Measurements from ENCODE around the gene COQ8B. TPM values are rescaled to one million over a fixed set of nuclear protein-coding genes. Genes with fewer than 3 reads are reported as not detected.
A peak's percentile ranks its signal among the peaks of the same experiment; 100 is the strongest.

COQ8B gene
- total RNA-seq, 2 experiments from 2014 or later: 21.5 to 27.2 TPM

DNA sequence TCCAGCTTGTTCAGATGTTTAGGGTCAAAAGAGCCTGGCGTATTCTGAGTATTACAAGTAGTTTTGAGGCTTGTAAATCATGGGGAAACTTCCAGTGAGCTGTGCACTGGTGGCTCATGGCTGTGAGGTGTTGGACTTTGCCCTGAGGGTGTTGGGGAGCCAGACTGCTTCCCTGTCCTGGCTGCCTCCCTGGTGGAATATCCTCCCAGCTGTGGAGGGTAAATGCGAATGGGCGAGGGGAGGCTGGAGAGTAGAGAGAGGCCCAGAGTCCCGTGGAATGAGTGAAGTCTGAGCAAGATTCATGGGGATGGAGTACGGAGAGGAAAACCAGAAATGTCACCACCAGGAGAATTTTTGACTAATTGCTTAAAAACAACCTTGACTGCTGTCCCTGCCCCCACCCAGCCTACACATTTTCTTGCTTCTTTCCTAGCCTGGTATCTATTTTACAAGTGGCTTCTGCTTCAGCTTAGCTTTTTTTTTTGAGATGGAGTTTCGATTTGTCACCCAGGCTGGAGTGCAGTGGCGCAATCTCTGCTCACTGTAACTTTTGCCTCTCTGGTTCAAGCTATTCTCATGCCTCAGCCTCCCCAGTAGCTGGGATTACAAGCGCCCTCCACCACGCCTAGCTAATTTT is 38.0 kb upstream of the COQ8B start:
- ChIA-PET CTCF (interaction anchor here (1.1 to 3.5 kb wide), 8 partner anchors 9 to 64 kb away, joined by 3 to 27 read pairs (median 7); partner anchors contain the start of genes EGLN2 and RAB4B), POLR2A (interaction anchor here (1.0 to 10.1 kb wide), 5 partner anchors 11 to 51 kb away, joined by 3 to 94 read pairs (median 4); partner anchors contain the start of genes COQ8B, ITPKC and RAB4B)
- H3K27ac Mint-ChIP-seq: peak overlapping the region; percentile 84
- no peak for DNase-seq
- H3K4me1 Mint-ChIP-seq (ENCODE audit: low read depth): peaks cover 57% of the 10 kb centered on the region
- no peaks in the 10 kb centered on the region for H3K27me3 Mint-ChIP-seq (ENCODE audit: low read depth)
- no peaks in the 10 kb centered on the region for H3K9me3 Mint-ChIP-seq (ENCODE audit: insufficient read depth)
- H3K4me3 Mint-ChIP-seq: peak overlapping the region; percentile 76
- no peak for ATAC-seq
- H3K36me3 Mint-ChIP-seq (ENCODE audit: low read depth): peaks cover 71% of the 10 kb centered on the region

DNA sequence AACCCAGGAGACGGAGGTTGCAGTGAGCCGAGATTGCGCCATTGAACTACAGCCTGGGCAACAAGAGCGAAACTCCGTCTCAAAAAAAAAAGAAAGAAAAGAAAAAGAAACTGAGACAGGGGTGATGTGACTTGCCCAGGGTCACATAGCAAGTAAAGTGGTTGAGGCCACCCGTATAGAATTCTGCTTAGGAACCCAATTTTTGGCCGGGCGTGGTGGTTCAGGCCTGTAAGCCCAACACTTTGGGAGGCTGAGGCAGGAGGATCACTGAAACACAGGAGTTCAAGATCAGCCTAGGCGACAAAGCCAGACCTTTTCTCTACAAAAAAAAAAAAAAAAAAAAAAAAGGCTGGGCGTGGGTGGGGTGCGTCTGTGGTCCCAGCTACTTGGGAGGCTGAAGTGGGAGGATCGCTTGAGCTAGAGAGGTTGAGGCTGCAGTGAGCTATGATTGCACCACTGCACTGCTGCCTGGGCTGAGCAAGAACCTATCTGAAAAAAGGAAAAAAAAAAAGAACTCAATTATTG is 35.6 kb upstream of the COQ8B start:
- peaks cover 59% of the 10 kb centered on the region for H3K4me1 Mint-ChIP-seq (ENCODE audit: low read depth)
- peak overlapping the region; percentile 97 for H3K27ac Mint-ChIP-seq
- H3K27me3 Mint-ChIP-seq (ENCODE audit: low read depth): no peaks in the 10 kb centered on the region
- ChIA-PET CTCF (interaction anchor here (0.7 to 3.1 kb wide), 8 partner anchors 21 to 1668 kb away, joined by 3 to 21 read pairs (median 4); partner anchors contain the start of genes COQ8B, EGLN2, ITPKC and RAB4B), POLR2A (interaction anchor here (0.5 to 10.1 kb wide), 7 partner anchors 10 to 1916 kb away, joined by 3 to 94 read pairs (median 3); partner anchors contain the start of genes EGLN2 and RAB4B)
- no peaks in the 10 kb centered on the region for H3K9me3 Mint-ChIP-seq (ENCODE audit: insufficient read depth)
- DNase-seq (no peak), ATAC-seq (no peak)
- peak overlapping the region; percentile 89 for H3K4me3 Mint-ChIP-seq
- peaks cover 57% of the 10 kb centered on the region for H3K36me3 Mint-ChIP-seq (ENCODE audit: low read depth)

DNA sequence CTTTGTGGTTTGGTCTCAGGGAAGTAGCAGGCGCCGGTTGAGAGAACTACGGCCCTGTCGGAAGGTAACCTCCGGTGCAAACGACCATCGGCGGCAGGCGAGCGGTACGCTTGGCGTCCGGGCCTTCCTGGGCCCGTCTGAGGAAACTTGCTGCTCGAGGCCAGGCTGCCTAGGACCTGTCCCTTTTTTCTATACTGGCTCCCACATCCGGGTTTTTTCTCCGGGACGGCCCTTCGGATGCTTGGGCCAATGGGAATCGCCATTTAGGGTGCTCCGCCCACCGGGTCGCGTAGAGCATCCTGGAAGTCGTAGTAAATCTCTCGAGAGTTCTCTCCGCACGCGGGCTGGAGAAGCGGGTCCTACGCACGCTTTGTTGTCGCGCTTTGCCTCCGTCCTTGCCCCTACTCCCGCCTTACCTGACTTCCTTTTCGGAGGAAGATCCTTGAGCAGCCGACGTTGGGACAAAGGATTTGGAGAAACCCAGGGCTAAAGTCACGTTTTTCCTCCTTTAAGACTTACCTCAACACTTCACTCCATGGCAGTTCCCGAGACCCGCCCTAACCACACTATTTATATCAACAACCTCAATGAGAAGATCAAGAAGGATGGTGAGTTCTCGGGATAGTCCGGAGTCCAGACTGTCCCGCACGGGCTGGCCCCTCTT is 34.3 kb upstream of the COQ8B start, which contains the start of gene SNRPA:
Gene SNRPA (plus strand): TSS at position 330 of the 664 bp plus-strand sequence. CDS start 206 bp downstream, at position 536.
- H3K36me3 Mint-ChIP-seq (ENCODE audit: low read depth): peaks cover 46% of the 10 kb centered on the region
- DNase-seq: peak; percentile 98
- no peaks in the 10 kb centered on the region for H3K9me3 Mint-ChIP-seq (ENCODE audit: insufficient read depth)
- H3K4me1 Mint-ChIP-seq (ENCODE audit: low read depth): peaks cover 46% of the 10 kb centered on the region
- CTCF ChIA-PET: interaction anchor here (0.6 to 3.0 kb wide), 15 partner anchors 9 to 511 kb away, joined by 3 to 16 read pairs (median 4); partner anchors contain the start of genes COQ8B, EGLN2, ITPKC and RAB4B
- H3K27me3 Mint-ChIP-seq (ENCODE audit: low read depth): no peaks in the 10 kb centered on the region
- peak within 1 kb of the TSS; percentile 97 for H3K27ac Mint-ChIP-seq
- POLR2A ChIA-PET: interaction anchor here (0.5 to 10.1 kb wide), 9 partner anchors 9 to 818 kb away, joined by 3 to 94 read pairs (median 4); partner anchors contain the start of genes COQ8B, EGLN2, ITPKC and NUMBL
- peak within 1 kb of the TSS; percentile 89 for H3K4me3 Mint-ChIP-seq
- peak; percentile 77 for ATAC-seq

DNA sequence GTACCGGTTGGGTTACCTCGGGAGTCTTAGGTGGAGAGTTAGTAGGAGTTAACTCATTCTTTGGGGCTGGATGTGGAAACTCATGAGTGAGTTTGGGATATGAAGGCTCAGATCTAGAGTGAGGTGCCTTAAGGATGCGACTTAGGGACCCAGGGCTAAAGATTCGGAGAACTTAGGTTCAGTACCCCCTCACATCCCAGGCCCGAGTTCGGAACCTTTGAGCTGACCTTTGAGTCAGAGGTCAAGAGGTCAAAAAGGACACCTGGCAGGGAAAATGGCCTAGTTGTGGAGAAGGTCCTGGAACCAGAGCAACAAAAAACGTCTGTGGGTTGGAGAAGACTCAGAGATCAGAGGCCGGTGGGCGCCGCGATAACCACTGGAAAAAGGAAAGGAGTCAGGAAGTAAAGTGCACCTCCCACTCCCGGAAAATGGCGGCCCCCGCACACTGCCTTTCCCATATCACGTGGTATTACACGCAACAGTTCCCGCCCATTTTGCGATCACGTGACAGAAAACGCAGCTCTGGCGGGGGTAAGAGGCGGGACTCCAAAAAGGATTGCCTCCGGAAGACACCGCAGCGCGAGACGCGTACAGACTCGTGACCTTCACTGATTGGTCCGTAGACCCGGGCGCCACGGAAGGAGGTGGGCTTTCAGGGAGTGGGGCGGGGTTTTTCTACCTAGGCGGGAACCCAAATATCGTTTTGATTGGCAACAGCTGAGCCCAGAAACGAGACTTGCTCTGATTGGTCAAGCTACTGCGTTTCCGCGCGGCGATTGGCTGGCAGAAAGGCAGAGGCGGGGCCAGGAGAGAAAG is 33.6 kb upstream of the COQ8B start, which contains the start of gene ACTMAP:
Gene ACTMAP (minus strand): TSS at position 420 of the 816 bp plus-strand sequence. CDS start 674 bp downstream, outside the sequence.
- Mint-ChIP-seq H3K4me3 (peak within 1 kb of the TSS; percentile 89), H3K9me3 (ENCODE audit: insufficient read depth) (no peaks in the 10 kb centered on the region), H3K36me3 (ENCODE audit: low read depth) (peaks cover 39% of the 10 kb centered on the region), H3K27me3 (ENCODE audit: low read depth) (no peaks in the 10 kb centered on the region), H3K27ac (peak within 1 kb of the TSS; percentile 97), H3K4me1 (ENCODE audit: low read depth) (peaks cover 38% of the 10 kb centered on the region)
- CTCF ChIA-PET: interaction anchor here (0.6 to 3.0 kb wide), 16 partner anchors 9 to 512 kb away, joined by 3 to 16 read pairs (median 4); partner anchors contain the start of genes COQ8B, EGLN2, ITPKC and RAB4B
- POLR2A ChIA-PET: interaction anchor here (0.5 to 10.1 kb wide), 8 partner anchors 8 to 818 kb away, joined by 3 to 94 read pairs (median 4); partner anchors contain the start of genes COQ8B, EGLN2, ITPKC and NUMBL
- DNase-seq (peak; percentile 100), ATAC-seq (peak; percentile 86)

GRCh38 chr19:40747536-40747935 is 30.9 kb upstream of the COQ8B start:
- CTCF ChIA-PET: interaction anchor here (1.0 kb wide), 2 partner anchors 59 to 113 kb away, joined by 3 to 6 read pairs; no protein-coding TSS in a partner anchor
- POLR2A ChIA-PET: interaction anchor here (10.1 kb wide), 1 partner anchor 31 kb away, joined by 94 read pairs; the partner anchor contains the start of gene RAB4B
- Mint-ChIP-seq H3K4me1 (ENCODE audit: low read depth) (peaks cover 21% of the 10 kb centered on the region), H3K27me3 (ENCODE audit: low read depth) (no peaks in the 10 kb centered on the region), H3K9me3 (ENCODE audit: insufficient read depth) (no peaks in the 10 kb centered on the region), H3K4me3 (no peak overlapping the region), H3K27ac (no peak overlapping the region), H3K36me3 (ENCODE audit: low read depth) (peaks cover 21% of the 10 kb centered on the region)
- ATAC-seq (no peak), DNase-seq (no peak)

DNA sequence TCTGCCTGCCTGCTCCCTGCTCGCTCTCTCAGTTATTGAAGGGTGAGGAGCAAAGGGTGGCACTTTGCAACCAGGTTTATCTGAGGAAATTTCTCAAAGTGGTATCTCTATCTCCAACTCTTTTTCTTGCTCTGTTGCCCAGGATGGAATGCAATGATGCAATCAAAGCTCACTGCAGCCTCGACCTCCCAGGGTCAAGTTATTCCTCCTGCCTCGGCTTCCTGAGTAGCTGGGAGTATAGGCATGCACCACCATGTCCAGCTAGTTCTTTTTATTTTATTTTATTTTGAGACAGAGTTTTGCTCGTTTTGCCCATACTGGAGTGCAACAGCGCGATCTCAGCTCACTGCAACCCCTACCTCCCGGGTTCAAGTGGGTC is 28.7 kb upstream of the COQ8B start:
- ChIA-PET POLR2A (interaction anchor here (0.9 kb wide), 1 partner anchor 62 kb away, joined by 3 read pairs; no protein-coding TSS in a partner anchor), CTCF (interaction anchor here (0.9 to 4.1 kb wide), 8 partner anchors 10 to 82 kb away, joined by 3 to 18 read pairs (median 4); no protein-coding TSS in a partner anchor)
- H3K4me1 Mint-ChIP-seq (ENCODE audit: low read depth): peaks cover 17% of the 10 kb centered on the region
- no peak overlapping the region for H3K4me3 Mint-ChIP-seq
- no peaks in the 10 kb centered on the region for H3K9me3 Mint-ChIP-seq (ENCODE audit: insufficient read depth)
- DNase-seq (no peak), ATAC-seq (no peak)
- no peak overlapping the region for H3K27ac Mint-ChIP-seq
- peaks cover 6% of the 10 kb centered on the region for H3K36me3 Mint-ChIP-seq (ENCODE audit: low read depth)
- H3K27me3 Mint-ChIP-seq (ENCODE audit: low read depth): no peaks in the 10 kb centered on the region

- ChIA-PET CTCF (interaction anchor here (0.7 to 4.1 kb wide), 14 partner anchors 9 to 83 kb away, joined by 3 to 18 read pairs (median 3); partner anchors contain the start of gene EGLN2), POLR2A (interaction anchor here (0.9 to 1.6 kb wide), 5 partner anchors 23 to 63 kb away, joined by 3 to 4 read pairs (median 3); no protein-coding TSS in a partner anchor)
- H3K27ac Mint-ChIP-seq: no peak overlapping the region
- peak; percentile 62 for ATAC-seq
- no peak overlapping the region for H3K4me3 Mint-ChIP-seq
- peak; percentile 52 for DNase-seq
- H3K36me3 Mint-ChIP-seq (ENCODE audit: low read depth): peaks cover 2% of the 10 kb centered on the region
- H3K4me1 Mint-ChIP-seq (ENCODE audit: low read depth): peaks cover 11% of the 10 kb centered on the region
- H3K27me3 Mint-ChIP-seq (ENCODE audit: low read depth): no peaks in the 10 kb centered on the region
- no peaks in the 10 kb centered on the region for H3K9me3 Mint-ChIP-seq (ENCODE audit: insufficient read depth)
These were observed 28.1 kb upstream of the COQ8B start for GRCh38 chr19:40744554-40745401.

DNA sequence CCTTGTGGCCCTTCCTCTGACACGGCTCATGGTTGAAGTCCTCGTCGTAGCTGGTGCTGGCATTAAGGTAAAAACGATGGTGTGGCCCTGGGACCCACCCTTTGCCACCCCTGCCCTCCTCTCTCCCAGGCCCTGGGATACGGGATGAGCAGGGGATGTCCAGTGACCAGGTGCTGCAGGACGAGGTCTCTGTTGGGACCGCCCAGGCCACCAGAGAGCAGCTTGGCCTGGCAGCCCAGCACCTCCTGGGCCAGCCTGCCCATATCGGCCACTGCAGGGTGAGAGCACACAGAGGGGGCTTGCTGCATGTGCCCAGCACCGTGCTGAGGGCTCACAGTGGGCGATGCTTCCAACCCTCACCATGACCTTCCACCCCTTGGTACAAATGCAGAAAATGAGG is 27.2 kb upstream of the COQ8B start:
- peaks cover 6% of the 10 kb centered on the region for H3K4me1 Mint-ChIP-seq (ENCODE audit: low read depth)
- H3K9me3 Mint-ChIP-seq (ENCODE audit: insufficient read depth): no peaks in the 10 kb centered on the region
- no peaks in the 10 kb centered on the region for H3K27me3 Mint-ChIP-seq (ENCODE audit: low read depth)
- POLR2A ChIA-PET: interaction anchor here (0.6 to 1.6 kb wide), 5 partner anchors 14 to 61 kb away, joined by 3 to 4 read pairs (median 3); no protein-coding TSS in a partner anchor
- DNase-seq: no peak
- no peak overlapping the region for H3K4me3 Mint-ChIP-seq
- ATAC-seq: no peak
- CTCF ChIA-PET: interaction anchor here (0.7 to 4.1 kb wide), 10 partner anchors 10 to 84 kb away, joined by 3 to 18 read pairs (median 4); partner anchors contain the start of gene EGLN2
- peaks cover 4% of the 10 kb centered on the region for H3K36me3 Mint-ChIP-seq (ENCODE audit: low read depth)
- H3K27ac Mint-ChIP-seq: no peak overlapping the region

DNA sequence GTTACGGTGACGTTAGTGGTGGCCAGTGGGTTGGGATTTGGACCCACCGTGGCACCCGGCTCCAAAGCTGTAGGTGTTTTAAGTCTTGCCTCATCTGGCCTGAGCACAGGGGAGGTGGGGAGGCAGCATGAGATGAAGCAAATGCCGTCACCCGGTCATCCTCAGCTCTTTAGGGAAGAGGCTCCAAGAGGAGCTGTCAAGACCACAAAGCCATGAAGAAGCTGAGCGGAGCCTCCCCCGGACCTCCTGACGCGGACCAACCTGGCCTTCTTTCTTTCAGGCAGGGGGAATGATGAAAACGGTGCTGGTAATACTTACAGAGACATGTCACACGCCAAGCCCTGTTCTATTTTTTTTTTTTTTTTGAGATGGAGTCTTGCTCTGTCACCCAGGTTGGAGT is 26.2 kb upstream of the COQ8B start:
- CTCF ChIA-PET: interaction anchor here (1.4 to 4.1 kb wide), 3 partner anchors 55 to 77 kb away, joined by 4 to 18 read pairs (median 6); partner anchors contain the start of gene EGLN2
- POLR2A ChIA-PET: interaction anchor here (1.1 to 1.6 kb wide), 2 partner anchors 14 to 34 kb away, joined by 3 to 4 read pairs; no protein-coding TSS in a partner anchor
- ATAC-seq (no peak), DNase-seq (no peak)
- Mint-ChIP-seq H3K4me1 (ENCODE audit: low read depth) (no peaks in the 10 kb centered on the region), H3K4me3 (no peak overlapping the region), H3K27me3 (ENCODE audit: low read depth) (no peaks in the 10 kb centered on the region), H3K9me3 (ENCODE audit: insufficient read depth) (no peaks in the 10 kb centered on the region), H3K36me3 (ENCODE audit: low read depth) (peaks cover 4% of the 10 kb centered on the region), H3K27ac (no peak overlapping the region)

Data from activated CD8-positive, alpha-beta T cell treated with anti-CD3 and anti-CD28 coated beads, Interleukin-2, amount 10 ng/mL, durations not matched to agents 7 days and 5 days (primary cell).